ENCODE data around the gene R3HCC1L. TPM values are rescaled to one million over a fixed set of nuclear protein-coding genes. Genes with fewer than 3 reads are reported as not detected.

Gene R3HCC1L
- total RNA-seq, 1 donor from 2014 or later: 12.3 TPM

GRCh38 chr10:98287321-98287720, 152.9 kb downstream of the R3HCC1L start:
- intact Hi-C loops (cut with DNase I): no loop called here
- no peaks in the 10 kb centered on the region for H3K36me3 ChIP-seq
- TF ChIP-seq POLR2A (IDR thresholded peaks at IDR 0.05) (no peak), CTCF (IDR thresholded peaks at IDR 0.05) (no peak), POLR2AphosphoS5 (IDR thresholded peaks at IDR 0.05; ENCODE audit: insufficient read depth in 1 of 2, low read depth in 1 of 2) (no peak)
- no peaks in the 10 kb centered on the region for H3K4me1 ChIP-seq
- H3K27ac ChIP-seq: no peak overlapping the region
- no peaks in the 10 kb centered on the region for H3K27me3 ChIP-seq
- no peak overlapping the region for H3K4me3 ChIP-seq
- no peak for DNase-seq (ENCODE audit: extremely low spot score in 2 of 2)
- no peaks in the 10 kb centered on the region for H3K9me3 ChIP-seq

GRCh38 chr10:98289802-98290209, 155.3 kb downstream of the R3HCC1L start:
- intact Hi-C loops (cut with DNase I): no loop called here

DNA sequence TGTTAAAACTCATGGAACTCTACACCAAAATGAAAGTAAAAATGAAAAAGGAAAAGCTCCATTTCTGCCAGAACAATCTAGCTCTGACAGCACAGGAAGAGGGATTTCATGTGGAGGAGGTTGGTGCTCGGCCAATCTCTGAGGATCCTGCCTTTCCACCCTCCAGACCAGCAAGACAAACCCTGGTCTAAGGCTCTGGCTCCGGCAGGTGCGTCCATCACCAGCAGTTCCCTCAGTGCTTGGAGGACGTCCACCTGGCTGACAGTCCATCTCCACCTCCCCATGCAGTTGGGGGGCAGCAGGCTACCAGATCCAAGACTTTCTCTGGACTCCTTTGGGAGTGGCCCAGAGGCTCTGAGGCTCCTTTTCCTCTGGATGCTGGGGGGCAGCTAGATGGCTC, 158.5 kb downstream of the R3HCC1L start:
- no peak for DNase-seq (ENCODE audit: extremely low spot score in 2 of 2)
- H3K9me3 ChIP-seq: no peaks in the 10 kb centered on the region
- TF ChIP-seq CTCF (IDR thresholded peaks at IDR 0.05) (no peak), POLR2A (IDR thresholded peaks at IDR 0.05) (no peak), POLR2AphosphoS5 (IDR thresholded peaks at IDR 0.05; ENCODE audit: insufficient read depth in 1 of 2, low read depth in 1 of 2) (no peak)
- H3K4me3 ChIP-seq: no peak overlapping the region
- H3K27me3 ChIP-seq: no peaks in the 10 kb centered on the region
- H3K4me1 ChIP-seq: peaks cover 21% of the 10 kb centered on the region
- intact Hi-C loops (cut with DNase I): no loop called here
- H3K36me3 ChIP-seq: no peaks in the 10 kb centered on the region
- H3K27ac ChIP-seq: no peak overlapping the region

More at GRCh38 chr10:98289802-98290209, 155.3 kb downstream of the R3HCC1L start:
- H3K27ac ChIP-seq: no peak overlapping the region
- H3K36me3 ChIP-seq: no peaks in the 10 kb centered on the region
- H3K9me3 ChIP-seq: no peaks in the 10 kb centered on the region
- H3K4me1 ChIP-seq: peaks cover 14% of the 10 kb centered on the region
- TF ChIP-seq POLR2A (IDR thresholded peaks at IDR 0.05) (no peak), CTCF (IDR thresholded peaks at IDR 0.05) (no peak), POLR2AphosphoS5 (IDR thresholded peaks at IDR 0.05; ENCODE audit: insufficient read depth in 1 of 2, low read depth in 1 of 2) (no peak)
- DNase-seq (ENCODE audit: extremely low spot score in 2 of 2): no peak
- no peaks in the 10 kb centered on the region for H3K27me3 ChIP-seq
- no peak overlapping the region for H3K4me3 ChIP-seq

DNA sequence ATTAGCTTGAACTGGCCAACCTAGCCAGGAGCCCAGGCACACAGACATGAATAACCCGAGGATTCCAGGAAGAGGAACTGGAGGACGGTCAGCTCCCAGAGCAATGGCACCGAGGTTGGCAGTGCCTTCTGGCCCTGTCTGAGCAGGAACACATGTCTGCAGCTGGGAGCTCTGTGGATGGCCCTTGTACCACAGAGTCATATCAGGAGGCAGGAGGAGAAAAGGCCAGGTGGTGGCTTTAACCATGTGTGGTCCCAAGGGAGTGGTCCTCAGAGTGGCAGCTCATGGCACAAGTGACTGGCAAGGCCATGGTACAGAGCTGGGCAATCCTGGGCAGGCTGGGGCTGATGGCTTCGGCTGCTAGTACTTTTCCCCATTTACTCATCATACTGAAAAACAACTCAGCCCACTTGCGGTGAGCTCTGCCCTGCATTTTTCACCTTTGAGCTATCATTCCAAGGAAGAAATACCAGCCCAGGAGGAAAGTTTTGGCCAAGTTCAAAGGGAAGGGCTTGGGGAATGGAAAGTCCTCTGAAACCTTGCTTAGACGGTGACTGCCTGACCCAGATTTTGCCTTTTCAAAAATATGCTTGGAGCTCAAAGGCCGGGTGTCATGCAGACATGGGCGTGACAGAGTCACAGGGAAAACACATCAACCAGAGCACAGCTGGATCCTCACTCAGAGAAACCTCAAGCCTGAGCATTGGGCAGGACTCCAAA, 159.3 kb downstream of the R3HCC1L start:
- Histone ChIP-seq H3K27ac (no peak overlapping the region), H3K4me3 (no peak overlapping the region), H3K36me3 (no peaks in the 10 kb centered on the region), H3K4me1 (peaks cover 21% of the 10 kb centered on the region), H3K27me3 (no peaks in the 10 kb centered on the region), H3K9me3 (no peaks in the 10 kb centered on the region)
- TF ChIP-seq CTCF (IDR thresholded peaks at IDR 0.05) (no peak), POLR2A (IDR thresholded peaks at IDR 0.05) (no peak), POLR2AphosphoS5 (IDR thresholded peaks at IDR 0.05; ENCODE audit: insufficient read depth in 1 of 2, low read depth in 1 of 2) (no peak)
- intact Hi-C loops (cut with DNase I): no loop called here
- no peak for DNase-seq (ENCODE audit: extremely low spot score in 2 of 2)

- no peaks in the 10 kb centered on the region for H3K36me3 ChIP-seq
- intact Hi-C loops (cut with DNase I): no loop called here
Observed at GRCh38 chr10:98294270-98294627, 159.8 kb downstream of the R3HCC1L start.

More at GRCh38 chr10:98294270-98294627, 159.8 kb downstream of the R3HCC1L start:
- TF ChIP-seq POLR2AphosphoS5 (IDR thresholded peaks at IDR 0.05; ENCODE audit: insufficient read depth in 1 of 2, low read depth in 1 of 2) (no peak), CTCF (IDR thresholded peaks at IDR 0.05) (no peak)
- DNase-seq (ENCODE audit: extremely low spot score in 2 of 2): no peak
- Histone ChIP-seq H3K4me3 (no peak overlapping the region), H3K4me1 (peaks cover 21% of the 10 kb centered on the region), H3K9me3 (no peaks in the 10 kb centered on the region), H3K27ac (no peak overlapping the region), H3K27me3 (no peaks in the 10 kb centered on the region)
